Measurements from ENCODE around the gene GALR3.

The GALR3 gene

GRCh38 chr22:37849089-37849751 lies 26.0 kb downstream of the GALR3 start, which contains the start of gene EIF3L (continued):
- TF ChIP-seq ZBTB8A (tag by site-specific recombination; IDR thresholded peaks at IDR 0.05) (peak; percentile 39; the same call in 1 of the 2 replicates), ZNF169 (tag by site-specific recombination; IDR thresholded peaks at IDR 0.05) (no peak), ZEB2 (tag by site-specific recombination; IDR thresholded peaks at IDR 0.05) (peak; percentile 86), KLF8 (tag by site-specific recombination; IDR thresholded peaks at IDR 0.05) (peak; percentile 40; the same call in 1 of the 2 replicates), ZNF324 (tag by site-specific recombination; IDR thresholded peaks at IDR 0.05) (0 out of 2 replicates have a peak, but pooled peaks have one; percentile 47), ZSCAN16 (tag by site-specific recombination; IDR thresholded peaks at IDR 0.05) (0 out of 2 replicates have a peak, but pooled peaks have one; percentile 8), ZNF623 (tag by site-specific recombination; IDR thresholded peaks at IDR 0.05) (0 out of 2 replicates have a peak, but pooled peaks have one; percentile 7), ZFHX2 (tag by site-specific recombination; conservative IDR thresholded peaks at IDR 0.05) (peak; percentile 38), ZBTB1 (tag by site-specific recombination; IDR thresholded peaks at IDR 0.05) (no peak), PBX3 (CRISPR knock-in tag; IDR thresholded peaks at IDR 0.05) (0 out of 2 replicates have a peak, but pooled peaks have one; percentile 52), SCRT2 (tag by site-specific recombination; IDR thresholded peaks at IDR 0.05) (peak; percentile 100), ZNF140 (tag by site-specific recombination; IDR thresholded peaks at IDR 0.05) (no peak)

GRCh38 chr22:37850801-37851200 lies 27.6 kb downstream of the GALR3 start:
- TF ChIP-seq ZNF473 (tag by site-specific recombination; IDR thresholded peaks at IDR 0.05), result no peak
- no peak for TF ChIP-seq ZNF350 (tag by site-specific recombination; IDR thresholded peaks at IDR 0.05)
- TF ChIP-seq MYNN (tag by site-specific recombination; IDR thresholded peaks at IDR 0.05; ENCODE audit: borderline replicate concordance), result no peak
- no peak for TF ChIP-seq KLF8 (tag by site-specific recombination; IDR thresholded peaks at IDR 0.05)
- no peak for TF ChIP-seq ZNF16 (tag by site-specific recombination; IDR thresholded peaks at IDR 0.05; ENCODE audit: low read depth)
- TF ChIP-seq ZNF488 (tag by site-specific recombination; IDR thresholded peaks at IDR 0.05), result no peak
- no peak for TF ChIP-seq ZFP3 (tag by site-specific recombination; IDR thresholded peaks at IDR 0.05; ENCODE audit: low read depth)
- TF ChIP-seq ZSCAN30 (tag by site-specific recombination; IDR thresholded peaks at IDR 0.05), result no peak
- TF ChIP-seq BCL6B (tag by site-specific recombination; IDR thresholded peaks at IDR 0.05), result no peak
- no peak for TF ChIP-seq ZNF660 (tag by site-specific recombination; IDR thresholded peaks at IDR 0.05)
- no peak for TF ChIP-seq ZNF426 (tag by site-specific recombination; IDR thresholded peaks at IDR 0.05)
- no peak for TF ChIP-seq ZNF239 (tag by site-specific recombination; IDR thresholded peaks at IDR 0.05)
- CTCF ChIA-PET, result interaction anchor here (0.6 to 1.5 kb wide), 5 partner anchors 8 to 187 kb away, joined by 3 to 15 read pairs (median 4); no protein-coding TSS in a partner anchor
- Histone ChIP-seq H3K27ac (ENCODE audit: extremely low read depth, low read depth, low read length) (no peak overlapping the region), H3K4me1 (ENCODE audit: control insufficient read depth, insufficient read depth, low read length) (peaks cover 2% of the 10 kb centered on the region; the same call in 1 of the 2 replicates), H3K4me3 (ENCODE audit: low read depth, low read length) (no peak overlapping the region), H3K36me3 (ENCODE audit: control insufficient read depth in 2 of 2, insufficient read depth in 1 of 2, low read length in 2 of 2) (peaks cover 45 to 58% of the 10 kb centered on the region in 2 experiments), H3K9me3 (ENCODE audit: control insufficient read depth, insufficient read depth, low read depth, low read length) (no peaks in the 10 kb centered on the region)
- POLR2A ChIA-PET, result interaction anchor here (1.3 kb wide), 1 partner anchor 11 kb away, joined by 4 read pairs; no protein-coding TSS in a partner anchor

Data from HEK293 (cell line).